NCI-H1105 treated with DMSO at 0.1 percent for 48 hours (cell line): ENCODE data around the gene S100A11.
"Not testable (repeated sequence)": the region's sequence is repeated elsewhere in the genome, so short reads cannot be mapped to it uniquely, and the experiment has no call there.

Source experiments
- DNase-seq: peaks from one replicate; lab custom pipeline; 2025; lab: John Stamatoyannopoulos, UW

S100A11 gene

DNA sequence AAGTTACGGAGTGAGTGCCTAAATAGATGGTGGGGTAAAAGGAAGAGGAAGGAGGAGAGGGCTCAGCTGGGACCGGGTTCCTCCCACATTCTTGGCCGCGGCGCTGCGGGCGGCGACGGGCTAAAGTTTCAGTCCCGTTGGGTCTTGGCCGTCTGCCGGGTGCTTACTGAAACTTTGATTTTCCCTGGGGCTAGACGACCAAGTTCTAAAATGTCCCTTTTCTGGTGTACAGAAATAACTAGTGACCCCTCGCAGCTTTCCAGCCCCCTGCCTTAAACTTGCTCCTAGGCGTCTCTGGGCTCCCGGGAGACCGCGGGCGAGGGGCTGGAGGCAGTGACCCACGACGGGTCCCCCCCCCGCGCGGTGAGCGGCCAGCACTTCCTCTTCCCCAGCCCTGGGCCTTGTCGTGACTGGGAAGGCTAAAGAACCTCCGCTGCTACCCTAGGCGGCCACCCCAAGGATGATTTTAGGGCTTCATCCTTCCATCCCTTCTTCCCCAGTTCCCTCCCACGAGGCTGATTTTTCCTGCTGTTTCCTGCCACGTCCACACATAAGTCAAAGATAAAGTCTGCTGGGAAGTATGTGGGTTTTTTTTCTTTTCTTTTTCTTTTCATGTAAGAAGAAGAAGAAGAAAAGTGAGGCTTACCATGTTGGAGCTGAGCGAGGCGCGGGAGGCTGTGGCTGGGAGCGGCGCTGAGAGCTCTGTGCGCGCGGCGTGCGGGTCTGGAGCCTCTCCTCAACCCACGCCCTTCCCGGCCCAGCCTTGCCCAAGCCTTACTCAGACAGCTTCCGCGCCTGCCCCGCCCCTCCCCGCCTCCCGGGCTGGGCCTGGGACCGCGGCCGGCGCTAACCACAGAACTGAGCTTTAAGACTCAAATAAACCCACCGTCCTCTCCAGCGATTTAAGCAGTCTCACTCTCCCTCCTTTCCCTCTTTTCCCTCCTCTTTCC, at the start of gene S100A11:
Gene S100A11 (minus strand): TSS at position 738 of the 950 bp plus-strand sequence. CDS start 89 bp downstream, at position 649.
- no peak for DNase-seq

DNA sequence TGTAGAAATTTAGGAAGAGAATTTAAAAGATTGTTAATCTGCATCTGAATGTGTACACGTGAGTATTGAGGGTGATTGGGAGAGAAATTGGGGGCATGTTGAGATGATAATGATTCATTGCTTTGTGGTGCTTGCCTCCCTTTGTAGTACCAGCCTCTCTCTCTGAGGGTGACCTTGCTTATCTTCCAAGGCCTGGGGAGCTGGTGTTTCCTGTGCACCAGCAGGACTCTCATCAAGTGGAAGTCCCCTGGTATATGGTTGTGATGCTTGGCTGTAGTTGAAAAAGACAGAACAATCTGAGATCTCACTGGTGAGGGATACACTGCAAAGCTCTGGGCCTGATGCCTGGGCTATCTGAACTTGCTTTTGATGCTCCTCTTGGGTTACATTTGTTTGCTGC, 48.0 kb upstream of the S100A11 start:
- no peak for DNase-seq

DNA sequence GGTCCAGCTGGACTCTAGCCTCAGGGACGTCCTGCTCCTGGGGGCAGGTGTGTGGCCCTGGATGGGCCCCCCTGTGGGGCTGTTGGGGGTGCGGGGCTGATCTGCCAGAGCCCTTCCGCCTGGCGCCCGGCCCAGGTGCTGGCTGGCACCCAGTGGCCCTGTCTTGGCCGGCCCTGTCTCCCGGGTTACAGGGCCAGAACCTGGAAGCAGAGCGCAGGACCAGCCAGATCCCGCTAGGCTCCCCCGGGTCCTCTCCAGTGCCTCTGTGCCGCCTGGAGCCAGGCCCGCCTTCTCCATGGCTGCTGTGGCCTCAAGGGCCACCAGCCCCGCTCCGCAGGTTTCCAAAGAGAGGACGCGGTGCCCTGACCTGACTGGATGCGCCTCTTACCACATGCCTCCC, 44.2 kb upstream of the S100A11 start:
- not testable (repeated sequence) for DNase-seq

DNA sequence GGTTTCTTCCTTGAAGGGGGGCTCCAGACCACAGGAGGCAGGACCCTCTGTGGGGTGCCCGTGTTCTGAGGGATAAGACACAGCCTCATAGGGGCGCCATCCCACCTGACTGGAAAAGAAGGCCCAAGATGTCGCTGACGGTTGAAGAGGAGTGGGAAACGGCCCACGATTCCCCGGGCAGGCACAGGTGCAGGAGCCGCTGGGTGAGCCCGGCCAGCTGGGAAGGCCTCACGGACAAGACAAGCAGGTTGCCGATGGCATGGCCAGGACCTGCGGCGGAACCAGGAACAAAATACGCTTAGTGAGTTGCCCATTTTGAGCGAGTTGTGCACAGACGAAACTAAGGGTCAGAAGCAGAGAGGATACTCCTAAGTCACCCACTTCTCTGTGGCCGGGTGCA, 43.7 kb upstream of the S100A11 start:
- not testable (repeated sequence) for DNase-seq

DNA sequence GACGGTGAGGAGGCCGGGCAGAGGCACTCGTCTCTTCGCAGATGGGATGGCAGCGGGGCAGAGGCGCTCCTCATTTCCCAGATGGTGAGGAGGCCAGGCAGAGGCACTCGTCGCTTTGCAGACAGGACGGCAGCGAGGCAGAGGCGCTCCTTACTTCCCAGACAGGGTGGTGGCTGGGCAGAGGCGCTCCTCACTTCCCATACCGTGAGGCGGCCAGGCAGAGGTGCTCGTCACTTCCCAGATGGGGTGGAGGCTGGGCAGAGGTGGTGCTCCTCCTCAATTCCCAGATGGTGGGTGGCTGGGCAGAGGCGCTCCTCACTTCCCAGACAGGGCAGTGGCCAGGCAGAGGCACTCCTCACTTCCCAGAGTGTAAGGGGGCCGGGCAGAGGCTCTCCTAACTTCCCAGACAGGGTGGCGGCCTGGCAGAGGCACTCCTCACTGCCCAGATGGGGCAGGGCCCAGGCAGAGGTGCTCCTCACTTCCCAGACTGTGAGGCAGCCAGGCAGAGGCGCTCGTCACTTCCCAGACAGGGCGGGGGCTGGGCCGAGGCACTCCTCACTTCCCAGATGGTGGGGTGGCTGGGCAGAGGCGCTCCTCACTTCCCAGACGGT, 42.1 kb upstream of the S100A11 start:
- no peak for DNase-seq

DNA sequence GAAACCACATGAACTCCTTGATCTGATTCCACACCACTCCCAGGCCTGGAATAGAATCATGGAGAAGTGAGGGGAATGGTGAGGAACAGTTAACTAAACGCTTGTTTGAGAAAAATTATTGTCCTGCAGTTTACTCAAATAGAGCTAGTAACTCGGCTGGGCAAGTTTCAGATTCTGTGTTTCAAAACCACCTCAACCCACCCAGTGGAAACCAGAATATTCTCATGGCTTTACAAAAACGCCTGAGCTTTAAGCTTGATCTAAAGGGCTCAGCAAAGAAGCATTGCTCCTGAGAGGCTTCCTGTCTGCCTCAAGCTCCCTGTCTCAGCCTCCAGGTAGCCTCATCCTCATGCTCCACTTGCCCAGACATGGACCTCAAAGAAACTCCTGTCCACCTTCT, 35.5 kb upstream of the S100A11 start:
- DNase-seq = no peak

DNA sequence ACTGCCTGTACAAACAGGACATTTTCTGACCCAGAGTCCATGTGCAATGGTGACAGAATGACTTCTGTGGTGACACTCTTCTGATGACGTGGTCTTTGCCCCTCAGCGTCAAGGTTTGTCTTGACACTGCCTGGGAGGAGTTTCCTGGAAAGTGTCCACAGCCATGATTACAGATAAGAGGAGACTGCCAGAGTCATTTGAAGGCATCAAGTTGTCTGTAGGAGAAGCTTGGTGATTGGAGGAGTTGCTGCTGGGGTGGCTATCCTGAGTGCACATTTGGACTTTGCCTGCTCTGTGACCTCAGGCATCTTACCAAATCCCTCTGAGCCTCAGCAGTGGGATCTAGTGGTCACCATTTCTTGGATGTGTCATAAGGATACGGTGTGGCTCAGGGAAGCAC, 34.3 kb upstream of the S100A11 start:
- no peak for DNase-seq

DNA sequence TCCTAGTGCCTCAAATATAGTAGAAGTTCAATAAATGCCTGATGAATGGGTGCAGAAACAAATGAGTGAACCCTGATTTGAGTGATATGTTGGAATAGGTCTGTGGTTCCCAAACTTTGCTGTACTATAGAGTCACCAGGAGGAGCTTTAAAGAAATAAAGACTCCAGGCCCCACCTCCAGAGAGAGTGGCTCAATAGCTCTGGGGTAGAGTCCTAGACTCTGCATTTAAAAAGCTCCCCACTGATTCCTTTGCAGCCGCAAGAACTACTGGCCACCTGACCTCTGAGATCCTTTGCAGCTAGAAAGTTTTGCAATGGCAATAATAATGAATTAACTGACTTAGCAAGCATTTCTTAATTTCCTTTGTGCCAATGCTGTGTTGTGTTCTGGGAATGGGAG, 31.1 kb upstream of the S100A11 start:
- no peak for DNase-seq

DNA sequence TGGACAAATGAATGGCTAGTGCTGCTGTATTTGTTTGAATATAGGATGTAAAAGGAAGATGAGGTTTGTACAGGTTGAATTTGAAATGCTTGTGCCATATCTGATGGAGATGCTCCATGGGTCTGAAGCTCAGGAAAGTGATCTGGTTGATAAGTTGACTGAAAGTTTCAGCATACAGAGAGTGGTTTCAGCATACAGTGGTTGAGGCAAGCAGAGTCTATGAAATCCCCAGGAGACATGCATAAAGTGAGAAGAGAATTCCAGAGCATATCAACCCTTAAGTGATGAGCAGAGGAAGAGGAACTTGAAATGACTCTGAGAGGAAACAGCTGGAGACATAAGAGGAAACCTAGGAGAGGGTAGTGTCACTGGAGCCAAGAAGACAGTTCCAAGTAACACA, 30.3 kb upstream of the S100A11 start:
- DNase-seq = no peak

DNA sequence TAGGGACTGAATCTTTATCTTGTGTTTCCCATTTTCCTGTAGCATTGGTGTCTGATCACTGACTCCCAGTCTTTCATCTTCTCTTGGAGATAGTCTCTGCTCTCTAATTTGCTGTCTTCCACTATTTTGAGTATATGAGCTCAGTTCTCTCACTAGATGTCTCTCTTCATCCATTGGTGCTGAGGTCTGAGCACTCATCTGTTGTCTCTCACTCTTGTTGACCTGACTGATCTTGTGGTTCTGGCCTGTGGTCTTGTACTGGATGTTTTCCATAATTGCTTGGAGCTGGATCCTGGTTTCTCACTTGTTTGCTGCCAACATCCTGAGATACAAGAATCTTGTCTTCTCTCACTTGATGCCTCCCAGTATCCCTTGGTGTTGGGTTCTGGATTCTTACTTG, 25.1 kb upstream of the S100A11 start:
- DNase-seq = no peak

DNA sequence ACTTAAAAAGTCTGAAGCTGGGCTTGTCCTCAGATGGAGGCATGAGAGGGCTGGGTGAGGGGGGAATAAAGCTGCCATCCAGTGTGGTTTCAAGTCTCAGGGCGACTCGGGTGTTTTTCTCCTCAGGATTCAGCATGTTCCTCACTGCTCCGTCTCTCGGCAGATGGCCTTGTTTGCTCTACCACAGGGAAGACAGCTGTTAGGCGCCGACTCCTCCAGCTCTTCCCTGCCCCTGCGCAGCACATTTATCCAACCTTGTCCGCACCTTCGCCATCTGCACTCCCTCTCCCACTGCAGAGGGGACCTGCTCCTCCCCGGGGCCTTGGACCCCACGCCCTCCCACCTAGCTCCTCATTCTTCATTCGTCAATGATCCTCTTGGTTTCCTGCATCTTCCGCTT, 16.6 kb upstream of the S100A11 start:
- no peak for DNase-seq

DNA sequence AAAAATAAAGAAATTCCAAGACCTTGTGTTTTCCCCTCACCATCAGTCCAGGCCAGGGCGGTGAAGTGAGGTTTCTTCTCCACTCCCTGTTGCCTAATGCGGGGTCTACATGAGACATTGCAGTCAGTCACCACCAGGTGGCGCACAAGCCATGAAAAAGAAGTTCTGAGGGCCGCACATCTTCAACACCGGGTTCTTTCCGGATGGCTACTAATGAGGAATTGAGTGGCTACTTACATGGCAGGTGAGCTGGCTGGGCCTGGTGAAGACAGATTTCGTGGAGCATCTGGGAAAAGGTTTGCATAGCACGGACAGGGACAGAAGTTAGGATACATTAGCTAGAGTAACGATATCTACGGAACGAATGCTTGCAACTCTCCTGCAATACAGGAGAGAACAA, 15.8 kb upstream of the S100A11 start:
- DNase-seq = peak; percentile 83

DNA sequence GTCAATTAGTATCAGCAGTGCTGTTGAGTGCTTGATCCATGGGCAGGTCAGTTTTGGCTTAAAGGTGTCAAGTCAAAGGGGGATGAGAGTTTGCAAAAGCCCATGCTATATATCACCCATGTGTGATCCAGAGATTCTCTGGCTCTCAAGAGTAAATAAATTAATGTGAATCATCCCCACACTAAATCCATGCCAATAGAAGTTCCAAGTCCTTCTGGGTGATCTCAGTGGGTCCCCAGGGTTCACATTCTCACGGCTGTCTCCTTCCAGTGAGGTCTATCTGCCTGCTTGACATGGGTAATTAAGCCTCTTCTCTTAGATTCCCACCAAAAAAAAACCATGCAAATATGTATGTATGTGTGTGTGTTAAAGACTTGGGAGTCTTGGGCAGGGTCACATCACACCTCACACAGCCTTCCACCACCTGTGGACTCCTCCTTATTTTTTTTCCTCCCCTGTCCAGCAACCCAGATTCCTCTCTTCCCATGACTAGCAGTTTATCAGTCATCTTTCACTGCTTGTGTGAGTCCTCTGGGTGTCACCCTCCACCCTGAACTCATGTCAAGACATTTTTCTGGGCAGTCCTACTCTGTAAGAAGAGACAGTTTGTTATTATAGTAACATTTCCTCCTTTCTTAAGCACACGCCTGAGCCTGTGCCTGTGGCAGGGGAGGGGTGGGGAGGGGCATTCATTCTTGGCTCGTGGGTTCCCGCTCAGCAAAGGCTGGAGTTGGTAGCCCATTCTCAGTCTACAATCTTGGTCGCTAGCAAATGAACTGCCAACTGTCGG, 14.3 kb upstream of the S100A11 start:
- DNase-seq = no peak

DNA sequence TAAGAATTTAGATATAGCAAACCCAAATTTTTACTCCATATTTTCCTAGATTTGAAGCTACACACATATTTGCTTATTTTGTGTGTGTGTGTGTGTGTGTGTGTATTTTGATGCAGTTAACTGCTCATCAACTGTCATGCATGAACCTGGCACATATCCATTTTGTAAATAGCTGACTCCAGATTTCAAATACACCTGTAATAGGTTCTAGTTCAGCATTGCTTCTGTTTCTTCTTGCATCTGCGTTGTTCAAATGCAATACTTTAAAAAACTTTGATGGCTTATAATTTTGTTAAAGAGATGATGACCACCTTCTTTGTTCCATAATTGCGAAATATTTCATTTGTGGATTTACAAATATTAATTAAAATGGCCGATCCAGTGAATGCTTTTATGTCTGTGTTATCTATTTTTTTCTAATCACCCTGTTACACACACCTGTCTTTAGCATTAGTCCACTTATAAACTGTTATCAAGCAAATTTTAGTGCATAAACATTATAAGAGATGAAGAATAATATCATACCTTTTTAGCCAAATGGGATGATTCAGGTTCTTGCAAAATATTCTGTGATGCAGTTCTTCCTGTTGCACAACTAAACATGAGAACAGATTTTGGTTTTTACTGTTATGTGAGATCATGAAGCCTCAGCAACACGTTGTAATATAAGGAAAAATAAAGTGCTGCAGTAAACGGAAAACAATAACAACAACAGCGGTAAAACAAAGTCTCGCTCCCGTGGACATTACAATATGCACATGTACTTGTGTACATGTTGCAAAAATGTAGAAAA, 12.7 kb upstream of the S100A11 start:
- peak; percentile 8 for DNase-seq

DNA sequence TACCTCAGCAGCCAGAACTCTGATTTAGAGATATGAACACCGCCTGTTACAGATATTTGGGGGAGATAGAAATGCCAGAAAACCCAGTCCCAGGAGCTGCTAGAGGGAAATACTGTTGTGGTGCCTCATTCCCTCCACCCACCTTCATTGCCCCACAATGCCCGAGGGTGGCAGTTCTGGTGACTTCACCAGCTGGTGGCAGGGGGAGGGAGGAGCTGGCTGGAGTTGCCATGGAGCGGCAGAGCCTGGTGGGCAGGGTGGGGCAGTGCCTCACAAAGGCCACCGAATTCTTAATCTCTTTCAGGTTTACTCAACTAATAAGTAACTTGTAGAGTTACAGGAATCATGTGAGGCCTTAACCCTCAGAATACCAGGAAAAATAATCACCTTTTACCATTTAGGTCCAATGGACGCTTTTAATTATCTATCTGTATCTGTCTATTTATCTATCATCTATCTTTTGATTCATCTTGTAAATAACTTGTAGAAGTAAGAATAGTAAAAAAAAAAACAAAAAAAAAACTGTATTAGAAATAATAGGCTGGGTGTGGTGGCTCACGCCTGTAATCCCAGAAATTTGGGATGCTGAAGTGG, 11.7 kb upstream of the S100A11 start:
- DNase-seq = no peak

DNA sequence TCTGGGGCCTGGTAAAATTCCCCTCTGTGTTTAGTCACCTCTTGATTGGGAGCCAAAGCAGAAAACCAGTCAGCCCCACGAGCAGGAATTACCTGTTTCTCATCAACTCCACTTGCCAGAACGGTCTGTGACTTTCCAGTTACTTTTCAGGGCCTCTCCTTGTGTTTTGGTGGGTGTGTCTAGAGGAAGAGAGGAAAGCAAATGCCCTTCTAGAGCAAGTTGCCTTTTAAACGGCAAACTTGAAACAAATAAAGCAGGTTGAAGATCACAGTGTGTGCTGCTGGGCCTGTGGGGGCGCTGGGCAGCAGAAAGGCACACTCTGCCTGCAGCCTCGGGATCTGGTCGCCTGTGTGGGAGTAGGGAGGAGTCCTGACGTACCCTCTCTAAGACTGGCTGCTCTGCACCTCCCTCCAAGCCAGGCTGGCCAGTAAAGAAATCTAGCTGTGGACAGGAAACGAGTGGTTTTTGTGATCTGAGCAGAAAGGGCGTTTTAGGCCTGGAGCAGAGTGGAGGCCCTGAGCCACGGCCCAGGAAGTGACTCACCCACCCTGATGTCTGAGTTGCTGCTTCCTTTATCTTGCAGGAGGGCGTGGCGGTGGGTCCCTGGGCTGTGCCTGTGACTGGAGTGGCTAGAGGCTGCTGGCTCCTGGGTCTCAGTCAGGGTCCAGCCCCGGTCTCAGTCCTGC, 11.1 kb upstream of the S100A11 start:
- DNase-seq = no peak

DNA sequence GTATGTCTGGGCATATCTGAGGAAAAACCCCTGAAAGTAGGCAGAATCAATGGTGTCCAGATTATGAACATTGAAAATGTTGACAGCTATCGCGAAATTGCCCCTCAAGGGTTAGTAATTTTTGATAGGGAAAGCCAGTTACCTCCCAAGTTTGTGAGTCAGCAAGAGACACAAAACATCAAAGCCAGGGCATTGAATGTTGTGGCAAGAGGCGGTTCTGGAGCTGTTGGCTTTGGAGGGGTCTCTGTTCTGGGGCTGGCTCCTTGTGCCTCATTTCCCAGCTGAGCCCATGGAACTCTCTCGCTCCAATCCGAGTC, 10.6 kb upstream of the S100A11 start:
- no peak for DNase-seq

DNA sequence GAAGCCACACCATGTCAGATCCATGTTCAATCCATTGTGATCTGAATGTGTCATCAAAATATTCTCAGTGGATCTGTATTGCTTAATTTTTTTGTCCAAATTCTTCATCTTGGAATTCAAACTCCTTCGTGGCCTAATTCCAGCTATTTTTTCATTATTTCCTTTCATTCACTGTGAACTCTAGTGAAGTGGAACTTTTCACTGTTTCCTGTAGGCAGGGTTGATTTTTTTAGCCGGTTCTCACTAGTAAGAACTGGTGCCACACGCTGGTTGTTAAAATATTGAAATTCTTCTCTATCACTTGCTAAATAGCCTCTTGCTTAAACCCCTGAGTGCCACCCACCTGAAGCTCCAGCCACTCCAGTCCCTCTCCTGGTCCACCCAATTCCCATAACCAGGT, 7.6 kb upstream of the S100A11 start:
- no peak for DNase-seq

DNA sequence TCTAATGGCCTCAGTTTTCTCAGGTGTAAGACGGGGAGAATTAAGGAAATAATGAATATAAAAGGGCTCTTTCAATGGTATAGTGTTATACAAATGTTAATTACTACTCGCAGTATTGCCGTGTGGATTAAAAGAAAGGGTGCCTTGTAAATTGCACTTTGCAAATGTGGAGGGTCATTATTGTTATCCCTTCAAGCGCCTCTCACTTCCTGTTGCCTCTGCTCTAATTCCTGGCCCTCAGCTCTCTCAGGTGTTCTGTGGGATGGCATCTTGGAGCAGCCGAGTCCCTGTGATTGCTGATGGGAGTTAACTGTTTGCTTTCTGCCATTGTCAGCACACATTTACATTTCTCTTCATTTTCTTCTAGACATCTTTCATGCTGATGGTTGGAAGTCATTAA, 7.1 kb upstream of the S100A11 start:
- no peak for DNase-seq

DNA sequence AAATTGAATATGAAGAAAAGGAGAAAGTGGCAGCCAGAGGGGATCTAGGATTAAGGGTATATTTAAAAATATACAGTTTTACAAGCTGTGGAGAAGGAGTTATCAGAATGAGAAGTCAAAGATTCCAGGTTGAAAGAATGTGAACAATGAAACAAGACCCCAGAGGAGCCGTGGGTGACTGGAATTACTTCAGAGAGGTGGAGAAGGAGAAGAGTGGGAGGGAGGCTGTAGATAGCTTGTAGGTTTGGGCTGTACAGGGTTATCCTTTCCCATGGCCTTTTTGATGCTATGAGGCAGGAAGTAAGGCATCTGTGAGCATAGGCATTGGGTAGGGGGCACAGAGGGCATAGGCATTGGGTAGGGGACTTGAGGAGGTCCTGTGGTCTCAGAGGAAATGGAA, 5.2 kb upstream of the S100A11 start:
- DNase-seq = no peak

DNA sequence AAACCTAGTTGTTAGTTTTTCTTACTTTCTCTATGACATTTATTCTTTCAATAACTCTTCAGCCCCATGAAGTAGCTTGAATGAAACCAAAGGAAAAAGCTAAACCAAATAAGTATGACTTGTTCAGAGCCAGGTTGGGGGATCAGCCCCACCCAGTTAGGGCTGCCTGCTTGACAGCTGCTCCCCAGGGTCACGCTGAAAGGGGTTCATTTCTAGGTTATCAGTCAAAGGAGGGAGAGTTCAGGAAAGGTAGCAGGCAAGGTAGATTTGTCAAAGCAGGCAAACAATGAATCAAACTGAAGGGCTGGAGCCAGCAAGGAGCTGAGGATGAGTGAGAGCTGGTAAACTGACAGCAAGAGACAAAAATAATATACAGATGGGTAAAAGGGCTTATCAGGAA, 3.1 kb upstream of the S100A11 start:
- DNase-seq = no peak
